ENCODE results near the gene SSR1.

Gene SSR1

DNA sequence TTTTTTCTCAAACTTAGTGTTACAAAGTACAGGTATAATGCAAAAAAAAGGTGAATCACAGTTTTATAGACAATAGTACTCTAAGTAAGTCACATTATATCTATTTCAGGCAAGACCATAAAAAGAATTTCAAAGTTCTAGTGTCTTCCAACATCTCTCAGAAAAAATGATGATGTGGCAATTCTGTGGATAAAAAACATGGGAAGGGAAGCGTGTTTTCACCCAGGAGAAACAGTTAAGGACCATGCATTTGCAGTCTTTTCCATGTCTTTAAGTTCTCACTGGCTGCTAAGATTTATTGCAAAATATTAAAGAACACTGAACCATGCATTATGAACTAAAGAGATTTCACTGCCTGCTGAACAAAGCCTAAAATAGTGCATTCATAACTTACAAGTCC is 1.8 kb downstream of the SSR1 start:
- Histone ChIP-seq H3K4me3 (ENCODE audit: insufficient read depth, low read length, poor library complexity, severe bottlenecking) (peak overlapping the region; percentile 80), H3K9me3 (ENCODE audit: insufficient read depth, low read length) (no peaks in the 10 kb centered on the region), H3K79me2 (ENCODE audit: insufficient read depth, low read length) (peaks cover 65% of the 10 kb centered on the region), H3K27ac (ENCODE audit: low read depth, low read length) (no peak overlapping the region), H3K9ac (ENCODE audit: low read length) (peak overlapping the region; percentile 94), H4K20me1 (ENCODE audit: low read depth, low read length) (peaks cover 26% of the 10 kb centered on the region), H3K27me3 (ENCODE audit: low read length) (no peaks in the 10 kb centered on the region), H3K36me3 (ENCODE audit: low read length) (peaks cover 27% of the 10 kb centered on the region), H3F3A (ENCODE audit: insufficient read depth) (peaks cover 14% of the 10 kb centered on the region; the same call in 1 of the 2 replicates), H3K9me2 (replicated peaks; ENCODE audit: insufficient read depth, low read length) (no peaks in the 10 kb centered on the region), H2AFZ (ENCODE audit: low read depth, low read length, severe bottlenecking) (no peak overlapping the region), H3K4me2 (ENCODE audit: low read depth, low read length, poor library complexity, severe bottlenecking) (peak overlapping the region; percentile 75)
- TF ChIP-seq CTCF (IDR thresholded peaks at IDR 0.05; ENCODE audit: insufficient read depth, low read length, poor library complexity, severe bottlenecking) (no peak), EZH2phosphoT487 (conservative IDR thresholded peaks at IDR 0.05; ENCODE audit: low read length) (no peak)

GRCh38 chr6:7309050-7309449 is 3.9 kb downstream of the SSR1 start:
- Histone ChIP-seq H4K20me1 (ENCODE audit: low read depth, low read length) (peaks cover 39% of the 10 kb centered on the region), H3F3A (ENCODE audit: insufficient read depth) (peaks cover 8% of the 10 kb centered on the region; the same call in 1 of the 2 replicates), H3K4me3 (ENCODE audit: insufficient read depth, low read length, poor library complexity, severe bottlenecking) (no peak overlapping the region), H3K9ac (ENCODE audit: low read length) (no peak overlapping the region), H3K27ac (ENCODE audit: low read depth, low read length) (no peak overlapping the region), H3K9me2 (replicated peaks; ENCODE audit: insufficient read depth, low read length) (no peaks in the 10 kb centered on the region), H3K36me3 (ENCODE audit: low read length) (peaks cover 42% of the 10 kb centered on the region), H3K9me3 (ENCODE audit: insufficient read depth, low read length) (no peaks in the 10 kb centered on the region), H2AFZ (ENCODE audit: low read depth, low read length, severe bottlenecking) (no peak overlapping the region), H3K27me3 (ENCODE audit: low read length) (no peaks in the 10 kb centered on the region), H3K79me2 (ENCODE audit: insufficient read depth, low read length) (peaks cover 86% of the 10 kb centered on the region), H3K4me2 (ENCODE audit: low read depth, low read length, poor library complexity, severe bottlenecking) (no peak overlapping the region)
- TF ChIP-seq CTCF (IDR thresholded peaks at IDR 0.05; ENCODE audit: insufficient read depth, low read length, poor library complexity, severe bottlenecking) (no peak), EZH2phosphoT487 (conservative IDR thresholded peaks at IDR 0.05; ENCODE audit: low read length) (no peak)

- H3K4me2 ChIP-seq (ENCODE audit: low read depth, low read length, poor library complexity, severe bottlenecking): no peak overlapping the region
These were observed 5.5 kb downstream of the SSR1 start for GRCh38 chr6:7307533-7307932.

More at GRCh38 chr6:7307533-7307932, 5.5 kb downstream of the SSR1 start:
- Histone ChIP-seq H3K27ac (ENCODE audit: low read depth, low read length) (no peak overlapping the region), H3K9ac (ENCODE audit: low read length) (no peak overlapping the region), H3K36me3 (ENCODE audit: low read length) (peaks cover 52% of the 10 kb centered on the region), H3K79me2 (ENCODE audit: insufficient read depth, low read length) (peaks cover 85% of the 10 kb centered on the region), H3F3A (ENCODE audit: insufficient read depth) (no peaks in the 10 kb centered on the region), H3K9me2 (replicated peaks; ENCODE audit: insufficient read depth, low read length) (no peaks in the 10 kb centered on the region), H3K9me3 (ENCODE audit: insufficient read depth, low read length) (no peaks in the 10 kb centered on the region), H3K4me3 (ENCODE audit: insufficient read depth, low read length, poor library complexity, severe bottlenecking) (no peak overlapping the region), H2AFZ (ENCODE audit: low read depth, low read length, severe bottlenecking) (no peak overlapping the region), H4K20me1 (ENCODE audit: low read depth, low read length) (peaks cover 42% of the 10 kb centered on the region), H3K27me3 (ENCODE audit: low read length) (no peaks in the 10 kb centered on the region)
- TF ChIP-seq EZH2phosphoT487 (conservative IDR thresholded peaks at IDR 0.05; ENCODE audit: low read length): no peak
- TF ChIP-seq CTCF (IDR thresholded peaks at IDR 0.05; ENCODE audit: insufficient read depth, low read length, poor library complexity, severe bottlenecking): no peak

All from SU-DHL-6 (cell line).